ENCODE results near the gene SNX3.

SNX3 gene

GRCh38 chr6:108168090-108168463 lies 92.8 kb downstream of the SNX3 start:
- H3K4me3 ChIP-seq (ENCODE audit: low read depth, low read length), result no peak overlapping the region
- no peak for TF ChIP-seq CTCF (conservative IDR thresholded peaks at IDR 0.05; ENCODE audit: low read depth, low read length)
- no peak for DNase-seq (ENCODE audit: low read depth)

GRCh38 chr6:108167449-108168089 lies 93.3 kb downstream of the SNX3 start:
- H3K4me3 ChIP-seq (ENCODE audit: low read depth, low read length), result no peak overlapping the region
- no peak for DNase-seq (ENCODE audit: low read depth)
- TF ChIP-seq CTCF (conservative IDR thresholded peaks at IDR 0.05; ENCODE audit: low read depth, low read length), result no peak

GRCh38 chr6:108166664-108167448 lies 94.0 kb downstream of the SNX3 start:
- H3K4me3 ChIP-seq (ENCODE audit: low read depth, low read length), result no peak overlapping the region
- DNase-seq (ENCODE audit: low read depth), result no peak

GRCh38 chr6:108165714-108166663 lies 94.9 kb downstream of the SNX3 start, which contains the start of gene NR2E1:
Gene NR2E1 (plus strand): TSS chr6:108166022. CDS start chr6:108166766, 744 bp downstream.
- H3K4me3 ChIP-seq (ENCODE audit: low read depth, low read length), result no peak within 1 kb of the TSS
- peak; percentile 14 for DNase-seq (ENCODE audit: low read depth)
- TF ChIP-seq CTCF (conservative IDR thresholded peaks at IDR 0.05; ENCODE audit: low read depth, low read length), result no peak

More at GRCh38 chr6:108166664-108167448, 94.0 kb downstream of the SNX3 start:
- TF ChIP-seq CTCF (conservative IDR thresholded peaks at IDR 0.05; ENCODE audit: low read depth, low read length), result no peak

GRCh38 chr6:108164815-108165706 lies 95.8 kb downstream of the SNX3 start:
- no peak overlapping the region for H3K4me3 ChIP-seq (ENCODE audit: low read depth, low read length)
- no peak for DNase-seq (ENCODE audit: low read depth)
- TF ChIP-seq CTCF (conservative IDR thresholded peaks at IDR 0.05; ENCODE audit: low read depth, low read length), result no peak

- no peak for DNase-seq (ENCODE audit: low read depth)
- no peak overlapping the region for H3K4me3 ChIP-seq (ENCODE audit: low read depth, low read length)
- TF ChIP-seq CTCF (conservative IDR thresholded peaks at IDR 0.05; ENCODE audit: low read depth, low read length), result no peak
These were observed 96.4 kb downstream of the SNX3 start for GRCh38 chr6:108164543-108164814.
